GM06990 (cell line): Measurements from ENCODE around the gene KIZ.
"Not testable (repeated sequence)": the region's sequence is repeated elsewhere in the genome, so short reads cannot be mapped to it uniquely, and the experiment has no call there.

Experiments
- DNase-seq: peaks from one replicate; pipeline ENCODE4 v3.0.0-alpha.2; 2011; ENCODE audit not compliant: insufficient read length; ENCODE audit errors: extremely low read depth
- H3K27me3 ChIP-seq: replicated peaks from 2 replicates; pipeline ENCODE4 v1.6.0; 2011; ENCODE audit warnings: low read length; ENCODE audit not compliant: control insufficient read depth, insufficient read depth
- H3K36me3 ChIP-seq: 2 replicates; pipeline ENCODE4 v1.5.1; 2011; ENCODE audit warnings: low read length; ENCODE audit not compliant: control insufficient read depth, insufficient read depth
- H3K4me3 ChIP-seq: replicated peaks from 2 replicates; pipeline ENCODE4 v1.5.1; 2011; ENCODE audit warnings: low read depth, mild to moderate bottlenecking, control low read depth, low read length
- TF ChIP-seq, protein P1 (sequence below): IDR thresholded peaks from 2 replicates; pipeline ENCODE4 v1.5.1; 2011; ENCODE audit warnings: low read length, control low read depth, mild to moderate bottlenecking, inconsistent platforms; ENCODE audit not compliant: insufficient read depth, poor library complexity, severe bottlenecking

Gene KIZ

DNA sequence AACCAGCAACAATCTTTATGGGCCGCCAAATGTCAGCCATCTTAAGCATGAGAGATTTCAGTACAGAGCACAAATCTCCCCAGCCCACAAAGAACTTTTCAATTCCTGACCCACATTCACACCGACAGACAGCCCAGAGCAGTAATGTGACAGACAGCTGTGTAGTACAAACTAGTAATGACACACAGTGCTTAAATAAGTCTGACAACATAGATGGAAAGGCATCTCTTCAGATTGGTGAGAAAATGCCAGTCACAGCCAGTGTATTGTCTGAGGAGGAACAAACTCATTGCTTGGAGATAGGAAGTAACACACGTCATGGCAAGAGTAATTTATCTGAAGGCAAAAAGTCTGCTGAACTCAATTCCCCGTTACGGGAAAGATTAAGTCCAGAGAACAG lies 36.0 kb downstream of the KIZ start:
- Histone ChIP-seq H3K27me3 (no peaks in the 10 kb centered on the region), H3K4me3 (no peak overlapping the region), H3K36me3 (no peaks in the 10 kb centered on the region)
- DNase-seq: no peak
- TF ChIP-seq, protein P1, sequence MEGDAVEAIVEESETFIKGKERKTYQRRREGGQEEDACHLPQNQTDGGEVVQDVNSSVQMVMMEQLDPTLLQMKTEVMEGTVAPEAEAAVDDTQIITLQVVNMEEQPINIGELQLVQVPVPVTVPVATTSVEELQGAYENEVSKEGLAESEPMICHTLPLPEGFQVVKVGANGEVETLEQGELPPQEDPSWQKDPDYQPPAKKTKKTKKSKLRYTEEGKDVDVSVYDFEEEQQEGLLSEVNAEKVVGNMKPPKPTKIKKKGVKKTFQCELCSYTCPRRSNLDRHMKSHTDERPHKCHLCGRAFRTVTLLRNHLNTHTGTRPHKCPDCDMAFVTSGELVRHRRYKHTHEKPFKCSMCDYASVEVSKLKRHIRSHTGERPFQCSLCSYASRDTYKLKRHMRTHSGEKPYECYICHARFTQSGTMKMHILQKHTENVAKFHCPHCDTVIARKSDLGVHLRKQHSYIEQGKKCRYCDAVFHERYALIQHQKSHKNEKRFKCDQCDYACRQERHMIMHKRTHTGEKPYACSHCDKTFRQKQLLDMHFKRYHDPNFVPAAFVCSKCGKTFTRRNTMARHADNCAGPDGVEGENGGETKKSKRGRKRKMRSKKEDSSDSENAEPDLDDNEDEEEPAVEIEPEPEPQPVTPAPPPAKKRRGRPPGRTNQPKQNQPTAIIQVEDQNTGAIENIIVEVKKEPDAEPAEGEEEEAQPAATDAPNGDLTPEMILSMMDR: no peak

DNA sequence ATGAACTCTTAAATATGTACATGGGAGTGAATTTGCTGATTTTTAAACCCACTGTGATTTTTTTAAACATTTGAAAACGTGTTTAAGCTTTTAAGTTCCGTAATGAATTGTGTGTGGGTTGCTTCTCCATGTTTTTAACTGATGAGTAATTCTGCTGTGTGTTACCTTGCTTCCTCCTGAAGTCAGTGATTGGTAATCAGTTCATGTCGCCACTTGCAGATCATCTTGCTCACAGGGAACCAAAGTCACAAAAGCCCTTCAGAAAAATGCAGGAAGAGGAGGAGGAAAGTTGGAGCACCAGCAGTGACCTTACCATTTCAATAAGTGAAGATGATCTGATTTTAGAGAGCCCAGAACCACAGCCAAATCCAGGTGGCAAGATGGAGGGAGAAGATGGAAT lies 36.7 kb downstream of the KIZ start:
- no peaks in the 10 kb centered on the region for H3K27me3 ChIP-seq
- TF ChIP-seq, protein P1: no peak
- DNase-seq: no peak

DNA sequence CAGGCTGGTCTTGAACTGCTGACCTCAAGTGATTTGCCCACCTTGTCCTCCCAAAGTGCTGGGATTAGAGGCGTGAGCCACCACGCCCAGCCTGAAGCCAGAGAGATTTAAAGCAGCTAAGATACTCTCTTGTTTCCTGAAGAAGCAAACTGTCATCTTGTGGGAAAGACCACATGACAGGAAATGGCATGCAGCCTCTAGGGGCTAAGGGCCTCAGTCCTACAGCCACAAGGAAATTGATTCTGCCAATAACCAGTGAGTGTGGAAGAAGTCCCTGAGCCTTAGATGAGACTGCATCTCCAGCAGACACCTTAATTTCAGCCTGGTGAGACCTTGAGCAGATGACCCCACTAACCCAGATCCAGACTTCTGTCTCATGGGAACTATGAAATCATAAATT lies 40.9 kb downstream of the KIZ start:
- Histone ChIP-seq H3K4me3 (no peak overlapping the region), H3K36me3 (no peaks in the 10 kb centered on the region), H3K27me3 (no peaks in the 10 kb centered on the region)
- TF ChIP-seq, protein P1: no peak
- no peak for DNase-seq

More for the DNA sequence above, 36.7 kb downstream of the KIZ start:
- Histone ChIP-seq H3K36me3 (no peaks in the 10 kb centered on the region), H3K4me3 (no peak overlapping the region)

DNA sequence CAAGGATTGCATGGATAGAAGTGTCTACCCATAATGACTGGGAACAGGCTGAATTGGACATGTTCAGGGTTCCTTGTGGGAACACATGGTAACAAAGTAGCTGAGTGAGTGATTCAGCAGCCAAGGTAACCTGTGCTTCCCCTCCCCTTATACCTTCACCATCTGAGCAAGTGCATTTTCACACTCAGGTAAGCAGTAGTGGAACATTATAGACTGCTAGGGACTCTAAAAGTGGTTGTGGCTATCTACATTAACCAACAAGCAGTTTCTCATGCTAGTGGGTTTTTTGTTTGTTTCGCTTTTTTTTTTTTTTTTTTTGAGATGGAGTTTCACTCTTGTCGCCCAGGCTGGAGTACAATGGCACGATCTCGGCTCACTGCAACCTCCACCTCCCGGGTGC lies 41.4 kb downstream of the KIZ start:
- TF ChIP-seq, protein P1: no peak
- no peak for DNase-seq
- Histone ChIP-seq H3K4me3 (no peak overlapping the region), H3K36me3 (no peaks in the 10 kb centered on the region), H3K27me3 (no peaks in the 10 kb centered on the region)

DNA sequence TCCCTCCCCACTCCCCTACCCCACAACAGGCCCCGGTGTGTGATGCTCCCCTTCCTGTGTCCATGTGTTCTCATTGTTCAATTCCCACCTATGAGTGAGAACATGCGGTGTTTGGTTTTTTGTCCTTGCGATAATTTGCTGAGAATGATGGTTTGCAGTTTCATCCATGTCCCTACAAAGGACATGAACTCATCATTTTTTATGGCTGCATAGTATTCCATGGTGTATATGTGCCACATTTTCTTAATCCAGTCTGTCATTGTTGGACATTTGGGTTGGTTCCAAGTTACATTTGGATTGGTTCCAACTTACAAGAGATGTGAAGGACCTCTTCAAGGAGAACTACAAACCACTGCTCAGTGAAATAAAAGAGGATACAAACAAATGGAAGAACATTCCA lies 42.2 kb downstream of the KIZ start:
- not testable (repeated sequence) for H3K36me3 ChIP-seq, H3K4me3 ChIP-seq, DNase-seq

DNA sequence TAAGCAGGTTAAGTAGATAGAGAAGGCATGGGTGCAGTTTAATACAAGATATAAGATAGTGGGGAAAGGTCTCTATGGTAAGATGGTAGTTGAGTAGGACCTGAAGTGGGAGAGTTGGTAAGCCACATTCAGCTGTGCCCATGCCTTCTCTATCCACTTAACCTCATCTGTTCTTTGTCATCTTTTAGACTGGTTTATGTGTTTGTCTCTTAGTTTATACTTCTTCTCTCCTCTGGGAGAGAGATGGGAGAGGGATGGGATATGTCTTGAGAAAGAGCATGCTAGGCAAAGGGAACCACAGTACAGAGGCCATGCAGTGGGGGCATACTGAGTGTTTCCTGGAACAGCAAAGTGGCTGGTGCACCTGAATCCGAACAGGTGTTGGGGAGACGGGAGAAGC lies 46.7 kb downstream of the KIZ start:
- DNase-seq: no peak
- no peaks in the 10 kb centered on the region for H3K36me3 ChIP-seq
- no peaks in the 10 kb centered on the region for H3K27me3 ChIP-seq
- TF ChIP-seq, protein P1: no peak
- no peak overlapping the region for H3K4me3 ChIP-seq

More for the DNA sequence above, 42.2 kb downstream of the KIZ start:
- not testable (repeated sequence) for H3K27me3 ChIP-seq
